HL-60 (cell line): Measurements from ENCODE around the gene ZDHHC7.

Experiments
- CTCF ChIP-seq: IDR thresholded peaks from one replicate; pipeline ENCODE4 v1.5.1; 2011; ENCODE audit warnings: low read length, control low read depth, inconsistent platforms; ENCODE audit not compliant: insufficient read depth
- POLR2AphosphoS5 ChIP-seq: IDR thresholded peaks from 2 replicates; pipeline ENCODE4 v1.6.1; 2012; ENCODE audit warnings: low read depth
- TF ChIP-seq, protein P1 (sequence below): IDR thresholded peaks from 2 replicates; pipeline ENCODE4 v1.6.1; 2012; ENCODE audit warnings: low read depth; ENCODE audit not compliant: insufficient replicate concordance

DNA sequence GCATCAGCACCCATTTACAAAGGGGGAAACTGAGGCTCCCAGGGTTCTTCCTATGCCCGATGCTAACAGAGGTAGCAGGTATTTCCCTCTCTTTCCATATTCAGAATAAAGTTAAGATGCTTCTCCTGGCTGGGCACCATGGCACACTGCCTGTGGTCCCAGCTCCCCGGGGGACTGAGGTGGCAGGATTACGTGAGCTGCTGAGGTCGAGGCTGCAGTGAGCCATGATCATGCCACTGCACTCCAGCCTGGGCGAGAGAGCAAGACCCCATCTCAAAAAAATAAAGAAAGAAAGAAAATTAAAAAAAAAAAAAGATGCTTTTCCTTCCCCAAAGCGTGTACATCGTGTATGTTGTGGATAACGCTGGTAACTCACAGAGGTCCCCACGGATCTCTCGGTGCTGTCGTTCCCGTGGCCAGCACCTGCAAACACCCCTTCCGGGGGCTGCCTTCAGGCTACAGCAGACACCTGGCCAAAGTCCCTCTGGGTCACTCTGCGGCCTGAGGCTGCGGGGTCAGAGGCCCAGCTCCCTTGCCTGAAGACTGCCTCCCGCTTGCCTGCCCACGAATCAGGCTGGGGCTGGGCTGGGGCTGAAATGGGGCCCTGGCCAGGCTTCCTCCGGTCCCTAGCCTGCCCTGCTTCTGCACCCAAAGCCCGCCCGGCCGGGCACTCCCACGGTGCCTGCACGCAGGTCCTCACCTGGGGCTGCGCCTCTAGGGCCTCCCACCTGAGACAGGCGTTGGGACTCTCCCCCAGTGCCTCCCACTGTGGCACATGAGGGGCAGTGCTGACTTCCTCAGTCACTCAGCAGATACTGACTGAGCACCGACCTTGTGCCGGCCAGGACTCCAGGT is 63.1 kb downstream of the ZDHHC7 start:
- TF ChIP-seq POLR2AphosphoS5, result no peak
- no peak for TF ChIP-seq CTCF
- TF ChIP-seq, protein P1, sequence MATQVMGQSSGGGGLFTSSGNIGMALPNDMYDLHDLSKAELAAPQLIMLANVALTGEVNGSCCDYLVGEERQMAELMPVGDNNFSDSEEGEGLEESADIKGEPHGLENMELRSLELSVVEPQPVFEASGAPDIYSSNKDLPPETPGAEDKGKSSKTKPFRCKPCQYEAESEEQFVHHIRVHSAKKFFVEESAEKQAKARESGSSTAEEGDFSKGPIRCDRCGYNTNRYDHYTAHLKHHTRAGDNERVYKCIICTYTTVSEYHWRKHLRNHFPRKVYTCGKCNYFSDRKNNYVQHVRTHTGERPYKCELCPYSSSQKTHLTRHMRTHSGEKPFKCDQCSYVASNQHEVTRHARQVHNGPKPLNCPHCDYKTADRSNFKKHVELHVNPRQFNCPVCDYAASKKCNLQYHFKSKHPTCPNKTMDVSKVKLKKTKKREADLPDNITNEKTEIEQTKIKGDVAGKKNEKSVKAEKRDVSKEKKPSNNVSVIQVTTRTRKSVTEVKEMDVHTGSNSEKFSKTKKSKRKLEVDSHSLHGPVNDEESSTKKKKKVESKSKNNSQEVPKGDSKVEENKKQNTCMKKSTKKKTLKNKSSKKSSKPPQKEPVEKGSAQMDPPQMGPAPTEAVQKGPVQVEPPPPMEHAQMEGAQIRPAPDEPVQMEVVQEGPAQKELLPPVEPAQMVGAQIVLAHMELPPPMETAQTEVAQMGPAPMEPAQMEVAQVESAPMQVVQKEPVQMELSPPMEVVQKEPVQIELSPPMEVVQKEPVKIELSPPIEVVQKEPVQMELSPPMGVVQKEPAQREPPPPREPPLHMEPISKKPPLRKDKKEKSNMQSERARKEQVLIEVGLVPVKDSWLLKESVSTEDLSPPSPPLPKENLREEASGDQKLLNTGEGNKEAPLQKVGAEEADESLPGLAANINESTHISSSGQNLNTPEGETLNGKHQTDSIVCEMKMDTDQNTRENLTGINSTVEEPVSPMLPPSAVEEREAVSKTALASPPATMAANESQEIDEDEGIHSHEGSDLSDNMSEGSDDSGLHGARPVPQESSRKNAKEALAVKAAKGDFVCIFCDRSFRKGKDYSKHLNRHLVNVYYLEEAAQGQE, result no peak
